A673 (cell line): ENCODE measurements around the gene RAB11FIP4. TPM values are rescaled to one million over a fixed set of nuclear protein-coding genes. Genes with fewer than 3 reads are reported as not detected.

ENCODE experiments used
- BruUV-seq: library from RNA; stranded (reverse); fragments of 400-500 nt; replicated peaks from 2 replicates; lab custom pipeline; 2021; lab: Mats Ljungman, UMichigan
- CTCF ChIA-PET: fragments of 300-600 bp; sonication (Branson Sonifier 250); formaldehyde crosslinking; loops from one replicate; lab custom pipeline; 2022; ENCODE audit warnings: antibody characterized with exemption; lab: Charles Lee
- POLR2A ChIA-PET: fragments of 300-600 bp; sonication (Branson Sonifier 250); formaldehyde crosslinking; loops from one replicate; lab custom pipeline; 2022; ENCODE audit warnings: antibody characterized with exemption; ENCODE audit not compliant: low non-redundant PET; lab: Charles Lee
- DNase-seq: peaks from one replicate; pipeline ENCODE4 v3.0.0-alpha.2; 2015; ENCODE audit warnings: low spot score
- H3K27ac ChIP-seq: fragments of 200-600 bp; sonication (generic); 2 replicates; pipeline ENCODE4 v1.5.1; 2016; ENCODE audit warnings: mixed run types, low read depth, mild to moderate bottlenecking, mixed read lengths, antibody characterized with exemption, low read length; ENCODE audit not compliant: poor library complexity, severe bottlenecking
- H3K27me3 ChIP-seq: fragments of 200-600 bp; sonication (generic); replicated peaks from 2 replicates; pipeline ENCODE4 v1.6.1; 2017; ENCODE audit warnings: mixed run types, low read depth, mild to moderate bottlenecking, mixed read lengths, antibody characterized with exemption, low read length; ENCODE audit not compliant: insufficient read depth, poor library complexity
- H3K36me3 ChIP-seq: fragments of 200-600 bp; sonication (generic); 2 replicates; pipeline ENCODE4 v1.6.1; 2016; ENCODE audit warnings: mixed run types, mild to moderate bottlenecking, mixed read lengths, antibody characterized with exemption, low read length; ENCODE audit not compliant: insufficient read depth, poor library complexity, severe bottlenecking
- H3K4me1 ChIP-seq: fragments of 200-600 bp; sonication (generic); 2 replicates; pipeline ENCODE4 v1.6.1; 2017; ENCODE audit warnings: mixed run types, mild to moderate bottlenecking, mixed read lengths, antibody characterized with exemption, low read length; ENCODE audit not compliant: insufficient read depth, poor library complexity, severe bottlenecking
- H3K4me3 ChIP-seq: fragments of 200-600 bp; sonication (generic); 2 replicates; pipeline ENCODE4 v1.5.1; 2016; ENCODE audit warnings: low read depth, mixed run types, mild to moderate bottlenecking, mixed read lengths, low read length; ENCODE audit not compliant: poor library complexity, severe bottlenecking
- H3K9me3 ChIP-seq: fragments of 200-600 bp; sonication (generic); 2 replicates; pipeline ENCODE4 v1.6.1; 2016; ENCODE audit warnings: mixed run types, low read depth, mild to moderate bottlenecking, mixed read lengths, antibody characterized with exemption, low read length; ENCODE audit not compliant: poor library complexity, severe bottlenecking
- EZH2 ChIP-seq: fragments of 200-600 bp; sonication (generic); IDR thresholded peaks from 2 replicates; pipeline ENCODE4 v1.6.1; 2017; ENCODE audit warnings: borderline replicate concordance, low read depth, mild to moderate bottlenecking, mixed read lengths, antibody characterized with exemption, low read length; ENCODE audit not compliant: poor library complexity, severe bottlenecking
- intact Hi-C: fragments of 100-400 bp; cut with micrococcal nuclease; formaldehyde crosslinking; loops from one replicate; pipeline ENCODE4 v1.10.0; 2022; ENCODE audit not compliant: unreplicated experiment
- total RNA-seq: library from RNA; stranded (reverse); gene quantifications from 2 replicates; pipeline ENCODE4 v1.2.3, GENCODE V29; 2021
- TF ChIP-seq, protein P1 (sequence below): fragments of 300-800, 200-600 bp; sonication (generic); conservative IDR thresholded peaks from 2 replicates; pipeline ENCODE4 v1.5.1; 2017; ENCODE audit warnings: low read depth, mild to moderate bottlenecking, antibody characterized with exemption, low read length, moderate library complexity, mixed read lengths

RAB11FIP4 gene
- total RNA-seq, 1 experiment from 2014 or later: 2.4 TPM

DNA sequence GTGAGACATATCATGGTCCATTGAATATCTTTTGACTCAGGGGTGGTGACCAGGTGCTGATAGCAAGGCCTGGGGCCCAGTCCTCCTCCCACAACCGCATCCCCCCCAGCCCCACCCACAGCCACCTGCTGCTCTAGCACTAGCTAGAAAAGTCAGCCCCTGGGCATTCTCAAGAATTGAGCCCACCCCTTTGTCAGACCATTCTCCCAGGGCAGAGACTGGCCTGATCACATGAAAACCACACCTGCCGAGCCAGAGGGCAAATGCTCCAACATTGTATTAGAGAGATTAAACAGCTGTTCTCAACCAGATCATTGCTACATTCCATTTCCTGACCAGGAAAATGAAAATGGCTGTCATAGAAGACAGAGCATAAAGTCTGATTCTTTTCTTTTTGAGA lies 62.4 kb downstream of the RAB11FIP4 start:
- H3K27ac ChIP-seq: no peak overlapping the region
- H3K36me3 ChIP-seq: no peaks in the 10 kb centered on the region
- ChIA-PET POLR2A (no interaction called here), CTCF (no interaction called here)
- TF ChIP-seq, protein P1, sequence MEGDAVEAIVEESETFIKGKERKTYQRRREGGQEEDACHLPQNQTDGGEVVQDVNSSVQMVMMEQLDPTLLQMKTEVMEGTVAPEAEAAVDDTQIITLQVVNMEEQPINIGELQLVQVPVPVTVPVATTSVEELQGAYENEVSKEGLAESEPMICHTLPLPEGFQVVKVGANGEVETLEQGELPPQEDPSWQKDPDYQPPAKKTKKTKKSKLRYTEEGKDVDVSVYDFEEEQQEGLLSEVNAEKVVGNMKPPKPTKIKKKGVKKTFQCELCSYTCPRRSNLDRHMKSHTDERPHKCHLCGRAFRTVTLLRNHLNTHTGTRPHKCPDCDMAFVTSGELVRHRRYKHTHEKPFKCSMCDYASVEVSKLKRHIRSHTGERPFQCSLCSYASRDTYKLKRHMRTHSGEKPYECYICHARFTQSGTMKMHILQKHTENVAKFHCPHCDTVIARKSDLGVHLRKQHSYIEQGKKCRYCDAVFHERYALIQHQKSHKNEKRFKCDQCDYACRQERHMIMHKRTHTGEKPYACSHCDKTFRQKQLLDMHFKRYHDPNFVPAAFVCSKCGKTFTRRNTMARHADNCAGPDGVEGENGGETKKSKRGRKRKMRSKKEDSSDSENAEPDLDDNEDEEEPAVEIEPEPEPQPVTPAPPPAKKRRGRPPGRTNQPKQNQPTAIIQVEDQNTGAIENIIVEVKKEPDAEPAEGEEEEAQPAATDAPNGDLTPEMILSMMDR: no peak
- no peak for TF ChIP-seq EZH2
- H3K9me3 ChIP-seq: no peaks in the 10 kb centered on the region
- H3K4me1 ChIP-seq: no peaks in the 10 kb centered on the region
- BruUV-seq: no TSS peak
- H3K4me3 ChIP-seq: no peak overlapping the region
- DNase-seq: no peak
- H3K27me3 ChIP-seq: no peaks in the 10 kb centered on the region
- intact Hi-C loops: no loop called here

DNA sequence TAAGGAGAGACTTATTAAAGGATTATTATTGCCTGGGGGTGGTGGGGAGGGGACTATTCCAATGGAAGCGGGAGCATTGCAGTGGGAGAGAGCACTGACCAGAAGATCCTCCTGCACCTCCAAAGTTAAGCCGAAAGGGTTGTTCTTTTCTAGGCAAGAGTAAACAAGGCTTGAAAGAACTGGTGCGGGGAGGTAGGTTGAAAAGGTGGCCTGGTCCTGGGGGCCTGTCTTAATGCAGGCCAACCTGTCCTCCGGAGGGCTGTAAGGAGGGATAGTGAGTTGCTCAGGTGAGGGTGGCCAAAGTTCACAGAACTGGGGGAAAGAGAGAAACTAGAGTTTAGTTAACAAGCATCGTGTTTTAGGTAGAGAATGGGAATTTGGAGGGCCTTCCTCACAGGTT lies 65.3 kb downstream of the RAB11FIP4 start:
- intact Hi-C loops: no loop called here
- no peaks in the 10 kb centered on the region for H3K4me1 ChIP-seq
- no peaks in the 10 kb centered on the region for H3K27me3 ChIP-seq
- no peak overlapping the region for H3K4me3 ChIP-seq
- no peak for DNase-seq
- TF ChIP-seq, protein P1: no peak
- no peak for TF ChIP-seq EZH2
- no peak overlapping the region for H3K27ac ChIP-seq
- no TSS peak for BruUV-seq
- ChIA-PET CTCF (no interaction called here), POLR2A (no interaction called here)
- no peaks in the 10 kb centered on the region for H3K36me3 ChIP-seq
- H3K9me3 ChIP-seq: no peaks in the 10 kb centered on the region

- BruUV-seq: no TSS peak
- DNase-seq: no peak
- Histone ChIP-seq H3K4me1 (no peaks in the 10 kb centered on the region), H3K4me3 (no peak overlapping the region), H3K27ac (no peak overlapping the region), H3K36me3 (no peaks in the 10 kb centered on the region), H3K27me3 (no peaks in the 10 kb centered on the region), H3K9me3 (no peaks in the 10 kb centered on the region)
- ChIA-PET POLR2A (no interaction called here), CTCF (no interaction called here)
- intact Hi-C loops: no loop called here
- TF ChIP-seq, protein P1: no peak
- TF ChIP-seq EZH2: no peak
These were observed 66.1 kb downstream of the RAB11FIP4 start for GRCh38 chr17:31457391-31458234.
